Activated T-helper 2 cell treated with anti-CD3 and anti-CD28 coated beads, Interferon-gamma antibody, Interleukin-2, Interleukin-4, amounts not matched to agents 10 μg/mL and 5 μg/mL and 100 μg/mL, durations not matched to agents 14 hours and 24 hours and 36 hours (primary cell): ENCODE measurements around the gene MOBP. TPM values are rescaled to one million over a fixed set of nuclear protein-coding genes. Genes with fewer than 3 reads are reported as not detected.
"Not testable (repeated sequence)": the region's sequence is repeated elsewhere in the genome, so short reads cannot be mapped to it uniquely, and the experiment has no call there.

Source experiments
- DNase-seq: peaks from one replicate; pipeline ENCODE4 v3.0.0; 2021; ENCODE audit warnings: low spot score
- H3K27ac Mint-ChIP-seq: one replicate; pipeline ENCODE4 v1.8.0; 2021; ENCODE audit warnings: mixed read lengths
- H3K27me3 Mint-ChIP-seq: one replicate; pipeline ENCODE4 v1.8.0; 2021; ENCODE audit warnings: low read depth, mixed read lengths
- H3K36me3 Mint-ChIP-seq: one replicate; pipeline ENCODE4 v1.8.0; 2021; ENCODE audit warnings: low read depth, mixed read lengths
- H3K4me1 Mint-ChIP-seq: one replicate; pipeline ENCODE4 v1.8.0; 2021; ENCODE audit warnings: low read depth, mixed read lengths
- H3K4me3 Mint-ChIP-seq: one replicate; pipeline ENCODE4 v1.8.0; 2021; ENCODE audit warnings: low read depth, mild to moderate bottlenecking, moderate library complexity, mixed read lengths
- H3K9me3 Mint-ChIP-seq: one replicate; pipeline ENCODE4 v1.8.0; 2021; ENCODE audit warnings: mixed read lengths
- intact Hi-C: fragments of 100-400 bp; cut with micrococcal nuclease; formaldehyde crosslinking; loops from one replicate; pipeline ENCODE4 v1.15.1; 2023
- total RNA-seq: library from RNA; stranded (reverse); gene quantifications from 2 replicates; pipeline ENCODE4 v1.2.3, GENCODE V29; 2022

Gene MOBP, protein sequence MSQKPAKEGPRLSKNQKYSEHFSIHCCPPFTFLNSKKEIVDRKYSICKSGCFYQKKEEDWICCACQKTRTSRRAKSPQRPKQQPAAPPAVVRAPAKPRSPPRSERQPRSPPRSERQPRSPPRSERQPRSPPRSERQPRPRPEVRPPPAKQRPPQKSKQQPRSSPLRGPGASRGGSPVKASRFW
- 0.14 TPM in 1 of 2 replicates, not detected in the other for total RNA-seq

GRCh38 chr3:39467394-39468107, at the start of gene MOBP:
Gene MOBP, plus strand, starts transcription at chr3:39467680. Its CDS starts 34,390 bp downstream, at chr3:39502070.
- DNase-seq: no peak
- Mint-ChIP-seq H3K27me3 (peaks cover 13% of the 10 kb centered on the region), H3K4me3 (no peak within 1 kb of the TSS), H3K4me1 (no peaks in the 10 kb centered on the region), H3K36me3 (no peaks in the 10 kb centered on the region), H3K9me3 (no peaks in the 10 kb centered on the region), H3K27ac (no peak within 1 kb of the TSS)
- intact Hi-C loops: no loop called here

GRCh38 chr3:39418556-39419225, 48.8 kb upstream of the MOBP start:
- intact Hi-C loops, H3K4me1 Mint-ChIP-seq: not testable (repeated sequence)
- H3K27me3 Mint-ChIP-seq: peaks cover 14% of the 10 kb centered on the region

DNA sequence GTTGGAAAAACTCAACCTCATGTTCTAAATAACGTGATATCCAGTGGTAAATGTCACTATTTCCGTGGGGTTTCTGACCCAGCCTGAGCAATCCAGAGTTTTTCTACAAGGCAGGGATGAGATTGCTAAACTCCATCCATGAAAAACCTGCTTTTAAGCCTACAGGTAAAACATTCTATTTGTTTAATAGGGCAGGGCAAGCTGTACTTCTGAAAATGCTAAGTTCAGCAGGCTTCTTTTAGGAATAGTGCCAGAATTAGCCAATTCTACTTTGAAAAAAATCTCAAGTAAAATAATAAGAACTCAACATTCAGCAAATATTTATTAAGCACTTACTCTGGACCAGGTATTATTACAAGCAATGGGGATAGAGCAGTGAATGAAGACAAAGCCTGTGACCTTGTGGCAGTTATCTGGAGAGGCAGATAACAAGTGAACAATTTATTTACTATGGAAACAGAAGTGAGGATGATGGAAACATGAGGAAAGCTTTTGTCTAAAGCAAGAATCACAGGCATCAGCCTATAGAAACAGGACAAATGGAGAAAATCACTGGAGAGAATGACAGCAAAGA, 47.7 kb upstream of the MOBP start:
- DNase-seq: no peak
- intact Hi-C loops: no loop called here

More at GRCh38 chr3:39418556-39419225, 48.8 kb upstream of the MOBP start:
- DNase-seq, H3K9me3 Mint-ChIP-seq, H3K4me3 Mint-ChIP-seq, H3K27ac Mint-ChIP-seq: not testable (repeated sequence)
- H3K36me3 Mint-ChIP-seq: peaks cover 14% of the 10 kb centered on the region

DNA sequence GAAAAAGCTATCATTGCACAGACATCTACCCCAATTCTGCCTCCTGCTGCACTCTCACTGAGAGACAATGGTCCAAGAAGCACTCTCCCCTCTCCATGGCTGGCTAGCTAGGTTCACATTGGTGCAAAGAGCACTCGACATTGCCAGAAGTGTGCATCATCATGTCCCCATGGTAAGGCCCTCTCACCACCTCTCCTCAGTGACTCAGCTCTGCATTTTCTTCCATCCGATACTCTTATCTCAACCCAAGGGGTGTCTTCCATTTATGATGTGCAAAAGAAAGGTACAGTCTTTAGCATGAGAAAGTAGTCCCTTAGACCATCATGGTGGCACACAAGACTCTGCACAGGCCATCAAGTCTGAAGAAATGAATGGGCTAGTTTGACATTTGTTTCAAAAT, 46.9 kb upstream of the MOBP start:
- peaks cover 3% of the 10 kb centered on the region for H3K4me1 Mint-ChIP-seq
- no peak for DNase-seq
- H3K27me3 Mint-ChIP-seq: peaks cover 14% of the 10 kb centered on the region

More for the DNA sequence above, 47.7 kb upstream of the MOBP start:
- no peak overlapping the region for H3K27ac Mint-ChIP-seq
- no peak overlapping the region for H3K4me3 Mint-ChIP-seq
- peaks cover 3% of the 10 kb centered on the region for H3K4me1 Mint-ChIP-seq
- peaks cover 2% of the 10 kb centered on the region for H3K36me3 Mint-ChIP-seq
- H3K27me3 Mint-ChIP-seq: peaks cover 14% of the 10 kb centered on the region
- H3K9me3 Mint-ChIP-seq: no peaks in the 10 kb centered on the region

DNA sequence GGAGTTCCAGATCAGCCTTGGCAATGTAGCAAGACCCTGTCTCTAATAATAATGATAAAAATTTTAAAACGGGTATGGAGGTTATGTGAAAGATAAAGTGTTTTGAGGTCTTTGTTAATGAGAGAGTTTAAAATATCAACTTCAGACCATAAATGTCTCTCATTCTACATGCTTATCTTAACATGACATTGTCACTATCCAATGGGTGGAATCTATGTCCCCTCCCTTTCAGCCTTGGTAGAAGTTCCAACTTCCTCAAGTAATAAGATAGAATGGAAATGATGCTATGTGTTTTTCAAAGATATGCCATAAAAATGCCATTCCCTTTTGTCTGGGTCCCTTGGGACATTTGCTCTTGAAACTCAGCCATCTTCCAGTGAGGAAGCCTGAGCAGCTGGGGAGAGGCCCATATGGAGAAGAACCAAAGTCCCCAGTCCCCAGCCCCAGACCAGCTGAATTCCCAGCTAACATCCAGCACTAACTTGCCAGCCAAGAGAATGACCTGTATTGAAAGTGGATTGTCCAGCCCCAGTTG, 44.0 kb upstream of the MOBP start:
- Mint-ChIP-seq H3K27ac (no peak overlapping the region), H3K4me1 (peaks cover 2% of the 10 kb centered on the region), H3K9me3 (no peaks in the 10 kb centered on the region), H3K4me3 (no peak overlapping the region), H3K36me3 (no peaks in the 10 kb centered on the region), H3K27me3 (peaks cover 12% of the 10 kb centered on the region)
- intact Hi-C loops: no loop called here
- no peak for DNase-seq

More for the DNA sequence above, 46.9 kb upstream of the MOBP start:
- Mint-ChIP-seq H3K36me3 (no peaks in the 10 kb centered on the region), H3K27ac (no peak overlapping the region), H3K9me3 (no peaks in the 10 kb centered on the region), H3K4me3 (no peak overlapping the region)
- intact Hi-C loops: no loop called here

DNA sequence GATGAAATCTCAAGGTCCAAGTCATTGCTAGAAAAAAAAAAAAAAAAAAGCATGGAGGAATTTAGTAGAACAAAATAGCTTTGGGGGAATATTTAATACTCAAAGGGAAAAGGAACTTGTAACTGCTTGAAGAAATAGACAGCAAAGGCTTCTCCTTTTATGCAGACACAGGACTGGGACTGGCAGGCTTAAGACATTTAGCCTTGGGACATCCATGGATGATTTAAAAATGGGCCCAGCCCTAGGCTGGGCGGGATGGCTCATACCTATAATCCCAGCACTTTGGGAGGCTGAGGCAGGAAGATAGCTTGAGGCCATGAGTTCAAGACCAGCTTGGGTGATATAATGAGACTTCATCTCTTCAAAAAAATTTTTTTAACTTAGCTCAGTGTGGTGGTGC, 41.2 kb upstream of the MOBP start:
- DNase-seq: no peak
- Mint-ChIP-seq H3K9me3 (no peaks in the 10 kb centered on the region), H3K27me3 (peaks cover 4% of the 10 kb centered on the region), H3K4me3 (no peak overlapping the region), H3K4me1 (no peaks in the 10 kb centered on the region), H3K27ac (no peak overlapping the region), H3K36me3 (no peaks in the 10 kb centered on the region)
- intact Hi-C loops: no loop called here

DNA sequence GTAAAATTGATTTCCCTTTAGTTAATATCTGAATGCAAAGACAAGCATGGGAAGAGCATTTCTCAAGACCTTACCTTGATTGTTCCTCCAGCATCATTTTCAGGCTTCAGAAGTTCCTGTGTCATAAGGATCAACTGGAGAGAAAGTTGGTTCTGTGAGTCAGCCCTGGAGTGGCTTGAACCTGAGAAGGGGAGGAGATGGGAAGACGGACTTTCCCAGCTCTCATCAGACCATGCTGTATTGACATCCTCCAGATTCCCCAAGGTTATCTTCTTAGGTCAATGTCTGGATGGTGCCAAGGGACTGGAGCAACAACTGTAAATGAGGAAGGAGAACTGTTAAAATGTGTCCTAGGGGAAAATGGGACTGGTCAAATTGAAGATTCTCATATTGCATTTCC, 40.0 kb upstream of the MOBP start:
- Mint-ChIP-seq H3K27ac (no peak overlapping the region), H3K9me3 (no peaks in the 10 kb centered on the region), H3K4me3 (no peak overlapping the region), H3K36me3 (no peaks in the 10 kb centered on the region), H3K27me3 (peaks cover 4% of the 10 kb centered on the region), H3K4me1 (no peaks in the 10 kb centered on the region)
- DNase-seq: no peak
- intact Hi-C loops: no loop called here

DNA sequence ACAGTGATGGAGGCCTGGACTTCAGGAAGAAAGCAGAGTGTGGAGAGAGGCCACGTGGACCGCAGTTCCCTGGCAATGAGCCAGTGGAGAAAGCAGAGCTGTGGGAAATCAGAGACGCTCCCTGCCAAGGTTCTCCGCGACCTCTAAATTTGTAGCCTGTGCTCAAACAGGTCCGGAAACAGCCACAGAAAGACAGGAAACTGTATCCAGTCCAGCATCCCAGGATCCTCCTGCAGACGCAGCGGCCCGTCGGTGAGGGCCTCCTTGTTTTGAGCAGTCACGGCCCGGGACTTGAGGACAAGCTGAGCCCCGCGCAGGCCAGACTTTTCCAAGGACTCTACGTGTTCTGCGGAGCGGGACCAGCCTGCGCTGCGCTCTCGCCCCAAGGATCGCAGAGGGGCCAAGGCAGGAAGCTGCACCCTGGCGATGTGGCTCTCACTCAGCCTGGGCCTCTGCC, 38.7 kb upstream of the MOBP start:
- Mint-ChIP-seq H3K27ac (no peak overlapping the region), H3K4me1 (no peaks in the 10 kb centered on the region), H3K27me3 (peaks cover 4% of the 10 kb centered on the region), H3K9me3 (no peaks in the 10 kb centered on the region), H3K4me3 (no peak overlapping the region), H3K36me3 (no peaks in the 10 kb centered on the region)
- intact Hi-C loops: no loop called here
- no peak for DNase-seq

GRCh38 chr3:39429466-39429865, 38.0 kb upstream of the MOBP start:
- no peak overlapping the region for H3K27ac Mint-ChIP-seq
- no peaks in the 10 kb centered on the region for H3K9me3 Mint-ChIP-seq
- intact Hi-C loops: no loop called here
- DNase-seq: no peak
- no peaks in the 10 kb centered on the region for H3K36me3 Mint-ChIP-seq
- no peak overlapping the region for H3K4me3 Mint-ChIP-seq
- peaks cover 4% of the 10 kb centered on the region for H3K27me3 Mint-ChIP-seq
- H3K4me1 Mint-ChIP-seq: no peaks in the 10 kb centered on the region

GRCh38 chr3:39432342-39432741, 35.1 kb upstream of the MOBP start:
- intact Hi-C loops: no loop called here
- no peak for DNase-seq

GRCh38 chr3:39433642-39434041, 33.8 kb upstream of the MOBP start:
- DNase-seq: no peak
- Mint-ChIP-seq H3K27me3 (peaks cover 4% of the 10 kb centered on the region), H3K4me3 (no peak overlapping the region), H3K9me3 (no peaks in the 10 kb centered on the region), H3K36me3 (no peaks in the 10 kb centered on the region), H3K4me1 (no peaks in the 10 kb centered on the region), H3K27ac (no peak overlapping the region)
- intact Hi-C loops: no loop called here

More at GRCh38 chr3:39432342-39432741, 35.1 kb upstream of the MOBP start:
- Mint-ChIP-seq H3K27ac (no peak overlapping the region), H3K36me3 (no peaks in the 10 kb centered on the region), H3K27me3 (peaks cover 4% of the 10 kb centered on the region), H3K4me1 (no peaks in the 10 kb centered on the region), H3K9me3 (no peaks in the 10 kb centered on the region), H3K4me3 (no peak overlapping the region)

GRCh38 chr3:39434574-39434973, 32.9 kb upstream of the MOBP start:
- intact Hi-C loops: no loop called here
- no peak for DNase-seq
- H3K4me3 Mint-ChIP-seq: no peak overlapping the region

More at GRCh38 chr3:39434574-39434973, 32.9 kb upstream of the MOBP start:
- H3K9me3 Mint-ChIP-seq: no peaks in the 10 kb centered on the region
- H3K4me1 Mint-ChIP-seq: no peaks in the 10 kb centered on the region
- peaks cover 4% of the 10 kb centered on the region for H3K27me3 Mint-ChIP-seq
- no peak overlapping the region for H3K27ac Mint-ChIP-seq
- H3K36me3 Mint-ChIP-seq: no peaks in the 10 kb centered on the region
